Femur (tissue), 1 donor: Measurements from ENCODE around the gene CD22.

Experiments used
- DNase-seq: peaks from one replicate; pipeline ENCODE4 v3.0.0-alpha.2; 2017

The CD22 gene

DNA sequence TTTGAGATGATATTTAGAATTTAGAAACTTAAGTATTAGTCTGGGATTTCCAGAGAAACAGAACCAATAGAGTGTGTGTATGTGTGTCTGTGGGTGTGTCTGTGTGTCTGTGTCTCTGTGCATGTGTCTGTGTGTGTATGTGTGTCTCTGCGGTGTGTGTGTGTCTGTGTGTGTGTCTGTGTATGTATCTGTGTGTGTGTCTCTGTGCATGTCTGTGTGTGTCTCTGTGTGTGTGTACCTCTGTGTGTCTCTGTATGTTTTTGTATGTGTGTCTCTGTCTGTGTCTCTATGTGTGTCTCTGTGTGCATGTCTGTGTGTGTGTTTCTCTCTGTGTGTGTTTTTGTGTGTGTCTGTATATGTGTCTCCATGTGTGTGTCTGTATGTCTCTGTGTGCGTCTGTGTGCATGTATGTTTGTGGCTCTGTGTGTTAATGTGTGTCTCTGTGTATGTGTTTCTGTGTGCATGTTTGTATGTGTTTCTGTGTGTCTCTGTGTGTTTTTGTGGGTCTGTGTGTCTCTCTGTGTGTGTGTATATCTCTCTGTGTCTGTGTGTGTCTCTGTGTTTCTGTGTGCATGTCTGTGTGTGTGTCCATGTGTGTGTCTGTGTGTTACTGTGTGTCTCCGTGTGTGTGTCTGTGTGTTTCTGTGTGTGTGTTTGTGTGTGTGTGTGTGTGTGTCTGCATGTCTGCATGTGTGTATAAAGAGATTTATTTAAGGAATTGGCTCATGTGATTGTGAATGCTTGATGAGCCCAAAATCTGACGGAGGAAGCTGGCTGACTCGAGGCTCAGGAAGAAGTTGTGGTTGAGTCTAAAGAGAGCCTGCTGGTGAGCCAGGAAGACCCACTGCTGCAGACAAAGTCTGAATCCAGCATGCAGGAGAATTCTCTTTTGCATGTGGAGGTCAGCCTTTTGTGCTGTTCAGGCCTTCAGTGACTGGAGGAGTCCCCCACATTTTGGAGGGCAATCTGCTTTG lies 64.0 kb downstream of the CD22 start:
- no peak for DNase-seq

DNA sequence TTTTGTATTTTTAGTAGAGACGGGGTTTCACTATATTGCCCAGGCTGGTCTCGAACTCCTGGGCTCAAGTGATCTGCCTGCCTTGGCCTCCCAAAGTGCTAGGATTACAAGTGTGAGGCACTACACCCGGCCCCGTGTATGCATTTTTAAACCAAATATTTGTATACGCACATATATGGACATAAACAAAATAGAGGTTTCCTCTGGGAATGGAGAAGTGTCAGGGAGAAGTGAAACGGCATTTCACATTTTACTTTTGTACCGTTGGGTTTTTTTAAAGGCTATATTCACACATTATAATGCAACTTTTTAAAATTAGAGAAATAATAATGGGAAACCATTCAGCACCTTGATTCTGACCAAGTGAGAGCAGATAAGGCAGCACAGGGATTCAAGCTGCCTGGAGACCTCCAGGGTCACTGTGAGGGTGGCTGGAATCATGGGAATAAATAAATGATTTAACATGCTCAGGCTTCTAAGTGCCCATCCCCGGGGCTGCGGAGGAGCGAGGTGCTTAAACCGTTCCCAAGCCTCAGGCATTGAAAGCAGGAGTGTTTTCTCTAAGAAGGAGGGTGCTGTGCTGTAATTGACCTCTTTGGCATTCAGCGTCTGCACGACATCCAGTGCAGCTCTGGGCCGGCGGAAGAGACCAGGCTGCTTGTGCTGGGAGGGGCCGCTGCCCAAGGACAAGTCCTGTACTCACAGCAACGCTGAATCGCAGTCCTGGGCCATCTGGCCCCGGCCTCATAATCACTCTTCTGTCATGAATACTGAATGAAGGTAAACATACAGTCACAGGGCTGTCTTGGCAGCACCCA lies 66.6 kb downstream of the CD22 start:
- DNase-seq: peak; percentile 21

DNA sequence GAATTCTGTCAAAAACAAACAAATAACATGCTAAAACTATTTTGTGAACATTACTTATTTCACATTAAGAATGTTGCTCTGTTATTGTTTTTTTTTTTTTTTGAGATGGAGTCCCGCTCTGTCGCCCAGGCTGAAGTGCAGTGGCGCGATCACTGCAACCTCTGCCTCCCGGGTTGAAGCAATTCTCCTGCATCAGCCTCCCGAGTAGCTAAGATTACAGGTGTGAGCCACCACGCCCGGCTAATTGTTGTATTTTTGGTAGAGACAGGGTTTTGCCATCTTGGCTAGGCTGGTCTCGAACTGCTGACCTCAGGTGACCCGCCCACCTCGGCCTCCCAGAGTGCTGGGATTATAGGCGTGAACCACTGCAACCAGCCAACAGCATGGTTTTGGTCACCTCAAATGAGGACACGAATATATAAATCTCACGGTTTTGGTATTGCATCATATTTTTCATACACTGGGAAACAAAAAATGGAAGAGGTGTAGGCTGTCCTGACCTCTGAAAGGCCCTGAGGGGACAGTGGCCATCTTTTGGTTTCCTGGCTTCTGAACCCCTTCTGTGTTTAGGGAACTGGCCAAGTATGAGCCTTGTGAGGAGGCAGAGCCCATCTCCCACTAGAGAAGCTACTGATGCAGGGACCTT lies 67.4 kb downstream of the CD22 start:
- no peak for DNase-seq
